ENCODE results near the gene SPATA6L.

SPATA6L gene

DNA sequence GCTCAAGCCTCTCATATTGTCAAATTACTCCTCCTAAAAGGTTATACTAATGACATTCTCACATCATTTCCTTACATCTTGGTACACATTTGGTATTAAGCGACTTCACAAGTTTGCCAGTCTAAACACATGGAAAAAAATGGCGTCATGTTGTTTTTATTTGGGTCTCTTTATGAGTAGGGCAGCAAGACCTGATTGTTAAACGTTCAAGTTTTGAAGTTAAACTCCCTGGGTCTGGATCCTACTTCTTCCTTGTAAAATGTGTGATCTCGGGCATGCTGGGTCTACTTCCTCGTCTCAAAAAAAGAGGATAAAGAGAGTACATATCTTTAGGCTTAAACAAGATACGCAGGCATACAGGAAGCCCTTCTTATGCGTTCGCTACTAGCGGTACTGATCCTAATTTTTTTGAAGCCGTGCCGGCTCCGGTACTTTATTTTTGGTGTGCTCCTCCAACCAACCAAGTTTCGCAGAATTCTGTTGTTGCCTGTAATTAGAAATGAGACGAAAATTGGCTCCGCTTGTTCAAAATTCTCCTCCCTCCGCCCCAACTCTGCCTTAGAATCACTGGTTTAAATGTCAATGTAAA, 12.5 kb upstream of the SPATA6L start:
- peak overlapping the region; percentile 87 for H3K4me3 ChIP-seq (ENCODE audit: low read length)
- DNase-seq (ENCODE audit: low read depth), result peak; percentile 18
- TF ChIP-seq, protein P1, sequence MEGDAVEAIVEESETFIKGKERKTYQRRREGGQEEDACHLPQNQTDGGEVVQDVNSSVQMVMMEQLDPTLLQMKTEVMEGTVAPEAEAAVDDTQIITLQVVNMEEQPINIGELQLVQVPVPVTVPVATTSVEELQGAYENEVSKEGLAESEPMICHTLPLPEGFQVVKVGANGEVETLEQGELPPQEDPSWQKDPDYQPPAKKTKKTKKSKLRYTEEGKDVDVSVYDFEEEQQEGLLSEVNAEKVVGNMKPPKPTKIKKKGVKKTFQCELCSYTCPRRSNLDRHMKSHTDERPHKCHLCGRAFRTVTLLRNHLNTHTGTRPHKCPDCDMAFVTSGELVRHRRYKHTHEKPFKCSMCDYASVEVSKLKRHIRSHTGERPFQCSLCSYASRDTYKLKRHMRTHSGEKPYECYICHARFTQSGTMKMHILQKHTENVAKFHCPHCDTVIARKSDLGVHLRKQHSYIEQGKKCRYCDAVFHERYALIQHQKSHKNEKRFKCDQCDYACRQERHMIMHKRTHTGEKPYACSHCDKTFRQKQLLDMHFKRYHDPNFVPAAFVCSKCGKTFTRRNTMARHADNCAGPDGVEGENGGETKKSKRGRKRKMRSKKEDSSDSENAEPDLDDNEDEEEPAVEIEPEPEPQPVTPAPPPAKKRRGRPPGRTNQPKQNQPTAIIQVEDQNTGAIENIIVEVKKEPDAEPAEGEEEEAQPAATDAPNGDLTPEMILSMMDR (conservative IDR thresholded peaks at IDR 0.05; ENCODE audit: low read length), result no peak

DNA sequence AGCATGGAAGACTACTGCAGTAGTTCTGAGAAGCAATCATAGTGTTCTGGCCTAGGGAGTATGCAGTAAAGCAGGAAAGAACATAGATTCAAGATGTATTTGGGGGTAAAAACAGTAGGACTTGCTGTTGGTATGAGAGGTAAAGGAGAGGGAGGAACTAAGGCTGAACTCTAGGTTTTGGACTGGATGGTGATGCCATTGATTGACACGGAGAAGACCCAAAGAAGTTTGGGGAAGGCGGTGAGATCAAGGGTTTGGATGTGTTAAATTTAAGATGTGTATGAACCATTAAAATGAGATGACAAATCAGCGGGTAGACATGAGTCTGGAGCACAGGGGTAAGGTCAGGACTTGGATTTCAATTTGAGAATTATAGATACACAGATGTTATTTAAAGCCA, 11.1 kb upstream of the SPATA6L start:
- TF ChIP-seq, protein P1 (conservative IDR thresholded peaks at IDR 0.05; ENCODE audit: low read length), result no peak
- no peak for DNase-seq (ENCODE audit: low read depth)
- H3K4me3 ChIP-seq (ENCODE audit: low read length), result no peak overlapping the region

DNA sequence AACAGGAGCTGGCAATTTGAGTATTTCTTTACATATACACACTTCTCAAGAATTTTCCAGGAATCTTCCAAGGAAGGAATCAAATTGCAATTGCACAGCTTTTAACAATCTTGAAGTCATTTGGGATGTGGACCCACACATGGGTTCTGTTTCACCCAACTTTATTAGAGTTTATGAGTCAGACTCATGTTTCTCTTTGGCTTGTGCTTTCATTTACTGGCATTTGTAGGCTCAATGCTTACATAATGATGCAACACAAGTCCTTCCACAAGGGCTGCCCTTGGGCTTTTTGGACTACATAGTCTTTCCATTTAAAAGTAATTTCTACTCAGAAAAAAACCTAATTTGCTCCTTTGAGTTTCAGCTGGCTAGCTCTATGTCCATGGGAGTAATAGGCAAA, 8.5 kb upstream of the SPATA6L start:
- no peak overlapping the region for H3K4me3 ChIP-seq (ENCODE audit: low read length)
- TF ChIP-seq, protein P1 (conservative IDR thresholded peaks at IDR 0.05; ENCODE audit: low read length), result no peak; the same call in 1 of the 2 replicates
- peak; percentile 94 for DNase-seq (ENCODE audit: low read depth)

DNA sequence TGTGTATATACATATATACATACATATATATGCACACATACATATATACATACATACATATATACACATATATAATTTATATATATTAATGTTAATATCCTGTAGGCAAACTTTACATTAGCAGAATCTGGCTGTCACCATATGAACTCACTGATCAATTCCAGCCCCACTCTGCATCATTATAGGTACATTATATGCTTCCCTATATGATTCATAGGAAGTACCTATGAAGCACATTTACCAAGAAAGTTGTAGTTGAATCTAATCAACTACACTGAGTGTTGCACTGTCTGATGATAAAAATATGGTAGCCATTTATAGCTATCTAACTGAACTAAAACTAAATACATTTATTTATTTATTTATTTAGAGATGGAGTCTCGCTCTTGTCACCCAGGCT, 5.5 kb upstream of the SPATA6L start:
- H3K4me3 ChIP-seq (ENCODE audit: low read length), result no peak overlapping the region
- TF ChIP-seq, protein P1 (conservative IDR thresholded peaks at IDR 0.05; ENCODE audit: low read length), result no peak
- no peak for DNase-seq (ENCODE audit: low read depth)

DNA sequence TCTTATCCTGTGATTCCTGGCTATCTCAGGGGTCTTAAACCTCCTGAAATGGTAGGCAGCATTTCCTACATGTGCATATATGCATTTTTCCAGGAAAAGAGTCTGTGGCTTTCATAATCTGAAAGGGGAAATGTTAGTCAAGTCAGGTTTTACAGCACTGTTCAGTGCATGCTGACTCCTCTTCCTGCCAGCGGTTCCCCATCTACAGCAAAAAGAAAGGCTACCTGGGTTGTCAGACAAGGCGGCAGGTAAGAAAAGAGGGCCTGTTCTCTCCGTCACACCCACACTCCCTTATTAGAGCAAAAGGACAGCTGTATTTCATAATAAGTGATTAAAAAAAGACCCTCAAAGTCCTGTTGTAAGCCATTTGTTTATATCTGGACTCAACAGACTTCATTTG, 4.3 kb upstream of the SPATA6L start:
- no peak overlapping the region for H3K4me3 ChIP-seq (ENCODE audit: low read length)
- TF ChIP-seq, protein P1 (conservative IDR thresholded peaks at IDR 0.05; ENCODE audit: low read length), result no peak
- DNase-seq (ENCODE audit: low read depth), result no peak

DNA sequence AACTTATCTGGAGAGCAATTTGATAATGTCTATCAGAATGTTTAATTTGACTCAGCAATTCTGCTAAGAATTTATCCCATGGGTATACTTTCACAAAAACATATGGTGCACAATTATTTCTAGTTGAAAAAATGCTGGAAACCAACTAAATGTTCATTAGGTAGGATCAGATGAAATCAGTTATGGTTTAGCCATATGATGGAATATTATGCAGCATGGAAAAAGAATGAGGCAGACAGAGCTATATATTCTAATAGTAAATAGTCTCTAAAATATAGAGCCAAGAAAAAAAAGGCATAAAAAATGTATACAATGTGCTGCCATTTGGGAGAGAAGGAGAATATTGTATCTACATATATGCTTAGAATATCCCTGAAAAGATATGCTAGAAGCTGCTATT, 3.6 kb upstream of the SPATA6L start:
- DNase-seq (ENCODE audit: low read depth), result no peak
- no peak overlapping the region for H3K4me3 ChIP-seq (ENCODE audit: low read length)
- TF ChIP-seq, protein P1 (conservative IDR thresholded peaks at IDR 0.05; ENCODE audit: low read length), result no peak

DNA sequence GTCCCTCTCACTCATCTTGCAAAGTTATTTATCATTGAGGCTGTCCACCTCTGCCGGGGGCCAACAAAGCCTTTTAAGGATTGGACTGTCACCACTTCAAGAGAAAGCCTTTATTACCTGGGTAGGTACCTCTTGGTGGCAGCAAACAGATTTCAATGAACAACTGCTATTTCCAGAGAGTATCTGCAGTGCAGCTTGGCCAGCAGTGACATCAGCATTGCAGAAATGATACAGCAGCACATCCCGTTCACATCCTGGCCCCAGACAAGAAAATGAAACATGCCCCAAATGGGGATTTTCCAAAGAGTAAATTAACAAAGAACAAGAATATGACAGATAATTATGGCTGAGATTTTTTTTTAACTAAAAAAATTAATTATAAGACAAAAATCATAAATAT, 2.3 kb upstream of the SPATA6L start:
- TF ChIP-seq, protein P1 (conservative IDR thresholded peaks at IDR 0.05; ENCODE audit: low read length), result no peak
- H3K4me3 ChIP-seq (ENCODE audit: low read length), result no peak overlapping the region
- no peak for DNase-seq (ENCODE audit: low read depth)

All from AG10803 (cell line).